K562 (cell line): ENCODE data around the gene INPP5E. TPM values are rescaled to one million over a fixed set of nuclear protein-coding genes. Genes with fewer than 3 reads are reported as not detected.

ENCODE experiments used
- ATAC-seq: fragments of 200-7000 bp; cut with Tn5 transposase; 3 replicates; pipeline ENCODE4 v1.9.1; 2020; ENCODE audit warnings: moderate library complexity
- BruUV-seq: library from RNA; stranded (reverse); fragments of 400-500 nt; replicated peaks from 2 replicates; lab custom pipeline; 2021; lab: Mats Ljungman, UMichigan
- CTCF ChIA-PET: fragments of 300-600 bp; formaldehyde crosslinking; extraction: SDS; loops from one replicate; lab custom pipeline; 2021; ENCODE audit warnings: low intra/inter-chr PET ratio; lab: Yijun Ruan, JAX
- POLR2A ChIA-PET: fragments of 300-600, 350-650 bp; sonication (Branson Sonifier 250); formaldehyde crosslinking; extraction: SDS; loops from one replicate; lab custom pipeline; 2021; ENCODE audit warnings: antibody characterized with exemption, inconsistent platforms; lab: Yijun Ruan, JAX
- DNase-seq, 4 experiments: peaks; one replicate each; pipeline versions ENCODE4 v3.0.0 to v3.0.0-alpha.2; 2011 to 2018; ENCODE audit warnings: low spot score in 3 of 4, mixed read lengths in 3 of 4; ENCODE audit errors: extremely low read depth in 1 of 4
- FAIRE-seq: peaks from 2 replicates; lab custom pipeline; 2011; peaks lifted over from hg19 to GRCh38; lab: Jason Lieb, UNC
- H2AFZ ChIP-seq: 2 replicates; pipeline ENCODE4 v1.6.0; 2011; ENCODE audit warnings: low read depth, low read length, control low read depth, inconsistent platforms
- H3K27ac ChIP-seq: fragments of 200-600 bp; 3 replicates; pipeline ENCODE4 v1.8.0; 2011; ENCODE audit warnings: low read depth, mild to moderate bottlenecking, control low read depth, inconsistent platforms, low read length, moderate library complexity, mixed read lengths; ENCODE audit errors: extremely low read depth
- H3K27me3 ChIP-seq, 2 experiments: fragments of 300-600 bp in 1 of 2; 2 replicates in 1 of 2; 3 replicates in 1 of 2; pipeline versions ENCODE4 v1.6.0 to v1.8.0; 2011; ENCODE audit warnings: inconsistent platforms in 2 of 2, low read length in 2 of 2, mild to moderate bottlenecking in 1 of 2, mixed read lengths in 1 of 2, moderate library complexity in 1 of 2; ENCODE audit not compliant: control insufficient read depth in 2 of 2, insufficient read depth in 2 of 2
- H3K36me3 ChIP-seq: fragments of 300-600 bp; 3 replicates; pipeline ENCODE4 v1.8.0; 2011; ENCODE audit warnings: mild to moderate bottlenecking, low read length, inconsistent platforms; ENCODE audit not compliant: control insufficient read depth, insufficient read depth
- H3K4me1 ChIP-seq, 2 experiments: fragments of 200-600 bp in 1 of 2; replicated peaks in 1 of 2; 2 replicates in 1 of 2; 3 replicates in 1 of 2; pipeline versions ENCODE4 v1.5.1 to v1.8.0; 2011; ENCODE audit warnings: inconsistent platforms in 2 of 2, low read length in 2 of 2, mild to moderate bottlenecking in 1 of 2, mixed read lengths in 1 of 2, moderate library complexity in 1 of 2; ENCODE audit not compliant: control insufficient read depth in 2 of 2, insufficient read depth in 2 of 2
- H3K4me2 ChIP-seq: 2 replicates; pipeline ENCODE4 v1.6.1; 2011; ENCODE audit warnings: low read length, control low read depth, inconsistent platforms, mixed read lengths; ENCODE audit not compliant: insufficient read depth
- H3K4me3 ChIP-seq: fragments of 200-600 bp; sonication (generic), shearing (Covaris generic); 2 replicates; pipeline ENCODE4 v1.5.1; 2016; ENCODE audit warnings: control low read depth, inconsistent platforms
- H3K79me2 ChIP-seq: fragments of 200-600 bp; 3 replicates; pipeline ENCODE4 v1.8.0; 2011; ENCODE audit warnings: low read length, inconsistent platforms; ENCODE audit not compliant: control insufficient read depth, insufficient read depth
- H3K9ac ChIP-seq, 2 experiments: 2 replicates each; pipeline versions ENCODE4 v1.6.0 to v1.6.1; 2011; ENCODE audit warnings: low read depth in 2 of 2, low read length in 2 of 2, control low read depth in 1 of 2, inconsistent platforms in 1 of 2, mild to moderate bottlenecking in 1 of 2, mixed read lengths in 1 of 2; ENCODE audit not compliant: insufficient read depth in 1 of 2
- H3K9me1 ChIP-seq: one replicate; pipeline ENCODE4 v1.6.0; 2011; ENCODE audit warnings: inconsistent platforms, mild to moderate bottlenecking, low read length, moderate library complexity; ENCODE audit not compliant: control insufficient read depth, insufficient read depth
- H3K9me3 ChIP-seq: replicated peaks from 2 replicates; pipeline ENCODE4 v1.5.1; 2011; ENCODE audit warnings: low read depth, low read length, inconsistent platforms; ENCODE audit not compliant: control insufficient read depth, insufficient read depth
- H4K20me1 ChIP-seq: replicated peaks from 2 replicates; pipeline ENCODE4 v1.6.1; 2011; ENCODE audit warnings: low read length, inconsistent platforms, mixed read lengths; ENCODE audit not compliant: control insufficient read depth, insufficient read depth
- CHD2 ChIP-seq: IDR thresholded peaks from 2 replicates; pipeline ENCODE4 v1.6.1; 2011; ENCODE audit warnings: low read depth, low read length
- E2F6 ChIP-seq, 2 experiments: IDR thresholded peaks; 2 replicates each; pipeline ENCODE4 v1.6.1; 2011; ENCODE audit warnings: borderline replicate concordance in 1 of 2, control low read depth in 1 of 2, low read depth in 1 of 2, low read length in 1 of 2, mild to moderate bottlenecking in 1 of 2, mixed read lengths in 1 of 2, moderate library complexity in 1 of 2; ENCODE audit not compliant: insufficient read depth in 1 of 2, insufficient read length in 1 of 2, poor library complexity in 1 of 2, severe bottlenecking in 1 of 2; ENCODE audit errors: extremely low read depth in 1 of 2
- RBFOX2 ChIP-seq: fragments of 200-400 bp; formaldehyde crosslinking; IDR thresholded peaks from 2 replicates; pipeline ENCODE4 v1.6.1; 2017; ENCODE audit warnings: low read depth, mild to moderate bottlenecking, low read length, moderate library complexity
- WGBS: fragments of 100-300 bp; shearing (Covaris generic); methylation state at CpG from one replicate; pipeline ENCODE4 v1.1.6; 2016; ENCODE audit warnings: low coverage, mixed read lengths; ENCODE audit not compliant: insufficient coverage; ENCODE audit errors: missing lambda C conversion rate; 5-methylcytosine and 5-hydroxymethylcytosine counted together
- in situ Hi-C: fragments of 300-500 bp; cut with MboI; formaldehyde crosslinking; loops from 4 replicates; pipeline ENCODE4 v1.15.0; 2018; ENCODE audit warnings: inconsistent platforms, mixed read lengths
- intact Hi-C: fragments of 100-400 bp; cut with micrococcal nuclease; formaldehyde crosslinking; loops from 2 replicates; pipeline ENCODE4 v1.14.2; 2022
- polyA plus RNA-seq, 8 experiments: library from polyadenylated mRNA; depleted of rRNA in 4 of 8; stranded (reverse) in 5 of 8; unstranded in 3 of 8; fragments of >200 nt; fragmentation: Nextera tagmentation in 2 of 8; fragmentation: Illumina TruSeq in 1 of 8; extraction: Ambion mirVana in 2 of 8; extraction: Trizol in 1 of 8; gene quantifications; 2 replicates each; pipeline versions ENCODE4 v1.2.1 to v1.2.3, GENCODE V29; 2011 to 2014; ENCODE audit warnings: inconsistent platforms in 1 of 8, missing spikeins in 1 of 8
- total RNA-seq, 7 experiments: library from RNA; depleted of rRNA in 6 of 7; stranded (reverse); fragments of >200 nt in 6 of 7; fragmentation: Illumina TruSeq in 2 of 7; extraction: Trizol in 2 of 7; gene quantifications; 2 replicates each; pipeline versions ENCODE4 v1.2.1 to v1.2.3, GENCODE V29; 2011 to 2021; ENCODE audit warnings: low replicate concordance in 1 of 7

Gene INPP5E
- total and polyA plus RNA-seq, 9 of the 15 experiments (the other 6 are each of a cell fraction or from before 2014, with no cell fraction given): 0.38 to 17.4 (median 4.9) TPM

- CTCF ChIA-PET: no interaction called here
- Histone ChIP-seq H3K4me3 (peak overlapping the region; percentile 92), H3K9me3 (no peaks in the 10 kb centered on the region), H3K79me2 (peaks cover 49% of the 10 kb centered on the region), H3K36me3 (peaks cover 56% of the 10 kb centered on the region; the same call in 2 of the 3 replicates), H3K4me2 (peak overlapping the region; percentile 58), H3K4me1 (peaks cover 21 to 64% of the 10 kb centered on the region in 2 experiments), H3K9ac (peak overlapping the region; percentile 14 to 98; a peak in 3 of 4 replicates), H4K20me1 (peaks cover 28% of the 10 kb centered on the region; the same call in 1 of the 2 replicates), H3K9me1 (peaks cover 14% of the 10 kb centered on the region), H2AFZ (no peak overlapping the region), H3K27ac (peak overlapping the region; percentile 33; the same call in 1 of the 3 replicates), H3K27me3 (no peaks in the 10 kb centered on the region)
- ATAC-seq (no peak), FAIRE-seq (no peak), DNase-seq (peak in 1 of 4 experiments; percentile 33)
- intact Hi-C loops (no loop called here), in situ Hi-C loops (no loop called here)
- POLR2A ChIA-PET: interaction anchor here (5.6 kb wide), 1 partner anchor 14 kb away, joined by 33 read pairs; no protein-coding TSS in a partner anchor
- WGBS: 43% methylated on average over 4 of the region's 8 CpGs
- BruUV-seq: no TSS peak
- TF ChIP-seq RBFOX2 (peak; percentile 40; the same call in 1 of the 2 replicates), E2F6 (IDR thresholded peaks at IDR 0.05; ENCODE audit: borderline replicate concordance in 1 of 2, extremely low read depth in 1 of 2, insufficient read depth in 1 of 2, insufficient read length in 1 of 2, low read depth in 1 of 2, low read length in 1 of 2, poor library complexity in 1 of 2, severe bottlenecking in 1 of 2) (peak in 1 of 2 experiments; percentile 35), CHD2 (no peak)
Observed at GRCh38 chr9:136437430-136437829, 2.2 kb downstream of the INPP5E start.
